Measurements from ENCODE around the gene PGPEP1.

PGPEP1 gene

GRCh38 chr19:18412610-18413239 lies 72.3 kb downstream of the PGPEP1 start:
- no peak overlapping the region for H2AFZ ChIP-seq (ENCODE audit: low read length, unreplicated experiment)
- H3K27me3 ChIP-seq (ENCODE audit: insufficient read depth, low read length), result no peaks in the 10 kb centered on the region
- peaks cover 23% of the 10 kb centered on the region for H3K4me1 ChIP-seq (ENCODE audit: control insufficient read depth, insufficient read depth, low read length, unreplicated experiment)
- H3K27ac ChIP-seq (ENCODE audit: low read depth, low read length), result no peak overlapping the region
- H3K4me3 ChIP-seq (ENCODE audit: low read depth, low read length), result no peak overlapping the region
- no peaks in the 10 kb centered on the region for H3K36me3 ChIP-seq (ENCODE audit: insufficient read depth, low read length)
- H3K79me2 ChIP-seq (ENCODE audit: control insufficient read depth, insufficient read depth, low read length, unreplicated experiment), result no peaks in the 10 kb centered on the region

DNA sequence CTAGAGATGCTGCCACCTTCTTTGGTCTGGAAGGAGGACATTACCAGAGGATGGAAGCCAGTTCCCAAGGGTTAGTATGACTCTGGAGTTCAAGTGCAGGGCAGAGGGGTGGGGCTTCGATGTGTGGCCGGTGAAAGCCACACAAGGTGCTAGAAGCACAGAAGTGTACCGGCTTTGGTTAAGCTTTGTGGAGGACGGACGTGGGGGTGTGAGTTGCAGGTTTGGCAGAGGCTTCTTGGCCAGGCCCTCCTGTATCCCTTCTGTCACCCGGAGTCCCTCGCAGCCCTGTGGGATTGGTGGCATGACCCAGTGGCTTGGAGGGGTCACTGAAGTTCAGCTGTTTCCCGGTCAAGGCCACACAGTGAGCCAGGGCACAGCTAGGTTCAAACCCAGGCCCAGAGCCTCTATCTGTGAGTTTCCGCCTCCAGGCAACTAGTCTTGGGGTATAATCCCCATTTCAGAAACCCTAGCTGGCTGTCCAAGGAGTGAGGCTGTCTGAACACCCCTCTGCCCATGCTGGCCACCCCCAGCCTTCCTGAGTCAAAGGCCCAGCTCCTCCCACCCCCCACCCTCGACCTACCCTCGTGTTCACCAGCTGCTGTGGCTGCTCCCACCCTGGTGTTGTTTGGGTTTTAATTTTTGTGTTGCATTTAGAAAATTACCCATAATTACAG lies 74.2 kb downstream of the PGPEP1 start:
- Histone ChIP-seq H3K27me3 (ENCODE audit: insufficient read depth, low read length) (no peaks in the 10 kb centered on the region), H3K79me2 (ENCODE audit: control insufficient read depth, insufficient read depth, low read length, unreplicated experiment) (peaks cover 2% of the 10 kb centered on the region), H3K4me3 (ENCODE audit: low read depth, low read length) (peak overlapping the region; percentile 76), H3K36me3 (ENCODE audit: insufficient read depth, low read length) (no peaks in the 10 kb centered on the region), H2AFZ (ENCODE audit: low read length, unreplicated experiment) (no peak overlapping the region), H3K27ac (ENCODE audit: low read depth, low read length) (peak overlapping the region; percentile 98), H3K4me1 (ENCODE audit: control insufficient read depth, insufficient read depth, low read length, unreplicated experiment) (peaks cover 35% of the 10 kb centered on the region)

GRCh38 chr19:18415178-18415867 lies 74.9 kb downstream of the PGPEP1 start:
- H3K4me1 ChIP-seq (ENCODE audit: control insufficient read depth, insufficient read depth, low read length, unreplicated experiment), result peaks cover 34% of the 10 kb centered on the region
- H3K36me3 ChIP-seq (ENCODE audit: insufficient read depth, low read length), result no peaks in the 10 kb centered on the region
- H2AFZ ChIP-seq (ENCODE audit: low read length, unreplicated experiment), result peak overlapping the region; percentile 75
- H3K4me3 ChIP-seq (ENCODE audit: low read depth, low read length), result peak overlapping the region; percentile 76
- H3K27ac ChIP-seq (ENCODE audit: low read depth, low read length), result peak overlapping the region; percentile 98
- no peaks in the 10 kb centered on the region for H3K27me3 ChIP-seq (ENCODE audit: insufficient read depth, low read length)
- peaks cover 8% of the 10 kb centered on the region for H3K79me2 ChIP-seq (ENCODE audit: control insufficient read depth, insufficient read depth, low read length, unreplicated experiment)

DNA sequence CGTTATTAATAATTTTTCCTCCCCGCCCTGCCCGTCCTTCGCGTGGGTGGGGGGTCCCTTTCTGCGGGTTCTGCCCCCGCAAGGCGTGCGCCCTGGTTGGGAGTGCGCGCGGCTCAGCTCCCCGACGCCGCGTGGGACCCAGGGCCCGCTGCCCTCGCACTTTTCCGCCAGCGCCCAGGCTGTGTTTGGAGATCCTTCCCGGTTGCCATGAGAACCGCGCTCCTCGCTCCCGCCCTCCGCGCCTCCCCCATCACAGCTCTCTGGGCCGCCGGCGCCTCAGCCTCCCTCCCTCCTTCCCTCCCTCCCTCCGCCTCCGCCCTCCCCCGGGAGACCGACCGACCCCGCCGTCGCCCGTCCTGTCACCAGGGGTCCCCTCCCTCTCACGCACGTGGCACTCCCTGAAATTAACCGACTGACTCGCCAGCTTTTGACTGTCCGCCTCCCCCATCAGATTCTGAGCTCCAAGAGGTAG lies 76.4 kb downstream of the PGPEP1 start:
- no peaks in the 10 kb centered on the region for H3K36me3 ChIP-seq (ENCODE audit: insufficient read depth, low read length)
- peak overlapping the region; percentile 81 for H2AFZ ChIP-seq (ENCODE audit: low read length, unreplicated experiment)
- peak overlapping the region; percentile 98 for H3K27ac ChIP-seq (ENCODE audit: low read depth, low read length)
- H3K27me3 ChIP-seq (ENCODE audit: insufficient read depth, low read length), result no peaks in the 10 kb centered on the region
- peak overlapping the region; percentile 85 for H3K4me3 ChIP-seq (ENCODE audit: low read depth, low read length)
- peaks cover 20% of the 10 kb centered on the region for H3K79me2 ChIP-seq (ENCODE audit: control insufficient read depth, insufficient read depth, low read length, unreplicated experiment)
- H3K4me1 ChIP-seq (ENCODE audit: control insufficient read depth, insufficient read depth, low read length, unreplicated experiment), result peaks cover 43% of the 10 kb centered on the region

- peak overlapping the region; percentile 85 for H3K4me3 ChIP-seq (ENCODE audit: low read depth, low read length)
- peaks cover 43% of the 10 kb centered on the region for H3K4me1 ChIP-seq (ENCODE audit: control insufficient read depth, insufficient read depth, low read length, unreplicated experiment)
- H2AFZ ChIP-seq (ENCODE audit: low read length, unreplicated experiment), result peak overlapping the region; percentile 81
Observed at GRCh38 chr19:18417250-18418028, 77.0 kb downstream of the PGPEP1 start.

GRCh38 chr19:18418029-18418482 lies 77.7 kb downstream of the PGPEP1 start:
- Histone ChIP-seq H3K79me2 (ENCODE audit: control insufficient read depth, insufficient read depth, low read length, unreplicated experiment) (peaks cover 25% of the 10 kb centered on the region), H3K36me3 (ENCODE audit: insufficient read depth, low read length) (no peaks in the 10 kb centered on the region), H3K27me3 (ENCODE audit: insufficient read depth, low read length) (no peaks in the 10 kb centered on the region), H2AFZ (ENCODE audit: low read length, unreplicated experiment) (no peak overlapping the region), H3K27ac (ENCODE audit: low read depth, low read length) (peak overlapping the region; percentile 98), H3K4me1 (ENCODE audit: control insufficient read depth, insufficient read depth, low read length, unreplicated experiment) (peaks cover 43% of the 10 kb centered on the region), H3K4me3 (ENCODE audit: low read depth, low read length) (peak overlapping the region; percentile 87)

More at GRCh38 chr19:18417250-18418028, 77.0 kb downstream of the PGPEP1 start:
- Histone ChIP-seq H3K27me3 (ENCODE audit: insufficient read depth, low read length) (no peaks in the 10 kb centered on the region), H3K27ac (ENCODE audit: low read depth, low read length) (peak overlapping the region; percentile 98), H3K79me2 (ENCODE audit: control insufficient read depth, insufficient read depth, low read length, unreplicated experiment) (peaks cover 24% of the 10 kb centered on the region), H3K36me3 (ENCODE audit: insufficient read depth, low read length) (no peaks in the 10 kb centered on the region)

DNA sequence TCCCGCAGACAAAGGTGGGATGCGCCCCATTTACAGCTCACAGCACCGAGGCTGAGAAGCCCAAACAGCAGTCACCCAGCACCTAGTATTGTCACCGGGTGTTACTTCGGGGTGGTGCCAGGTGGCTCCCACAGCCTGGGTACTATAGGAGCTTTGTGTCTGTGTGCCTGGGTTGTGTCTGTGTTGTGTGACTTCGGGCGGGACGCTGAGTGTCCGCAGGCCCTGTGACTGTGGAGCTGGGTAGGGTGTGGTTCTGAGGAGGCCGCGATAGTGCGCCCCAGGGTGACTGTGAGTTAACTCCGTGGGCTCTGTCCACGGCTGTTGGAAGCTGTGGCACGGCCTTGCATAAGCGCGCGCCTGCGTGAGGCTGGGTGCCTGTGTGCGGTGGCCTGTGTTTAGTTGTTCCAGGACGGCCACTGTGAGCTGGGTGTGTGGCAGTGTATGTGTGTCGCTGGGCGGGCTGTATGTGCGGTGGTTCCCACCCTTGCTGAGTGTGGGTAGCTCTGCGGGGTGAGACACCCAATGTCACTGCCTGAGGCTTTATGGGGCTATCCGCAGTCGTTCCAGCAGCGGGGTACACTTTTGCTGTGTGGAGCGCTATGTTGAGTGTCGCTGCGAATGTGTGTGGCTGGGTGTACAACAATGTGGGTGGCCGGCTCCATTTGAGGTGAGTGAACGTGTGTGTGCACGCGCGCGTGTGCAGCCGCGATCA lies 78.2 kb downstream of the PGPEP1 start:
- Histone ChIP-seq H3K79me2 (ENCODE audit: control insufficient read depth, insufficient read depth, low read length, unreplicated experiment) (peaks cover 25% of the 10 kb centered on the region), H3K4me1 (ENCODE audit: control insufficient read depth, insufficient read depth, low read length, unreplicated experiment) (peaks cover 43% of the 10 kb centered on the region), H3K36me3 (ENCODE audit: insufficient read depth, low read length) (no peaks in the 10 kb centered on the region), H3K27me3 (ENCODE audit: insufficient read depth, low read length) (no peaks in the 10 kb centered on the region), H3K27ac (ENCODE audit: low read depth, low read length) (peak overlapping the region; percentile 98), H2AFZ (ENCODE audit: low read length, unreplicated experiment) (no peak overlapping the region), H3K4me3 (ENCODE audit: low read depth, low read length) (peak overlapping the region; percentile 87)

DNA sequence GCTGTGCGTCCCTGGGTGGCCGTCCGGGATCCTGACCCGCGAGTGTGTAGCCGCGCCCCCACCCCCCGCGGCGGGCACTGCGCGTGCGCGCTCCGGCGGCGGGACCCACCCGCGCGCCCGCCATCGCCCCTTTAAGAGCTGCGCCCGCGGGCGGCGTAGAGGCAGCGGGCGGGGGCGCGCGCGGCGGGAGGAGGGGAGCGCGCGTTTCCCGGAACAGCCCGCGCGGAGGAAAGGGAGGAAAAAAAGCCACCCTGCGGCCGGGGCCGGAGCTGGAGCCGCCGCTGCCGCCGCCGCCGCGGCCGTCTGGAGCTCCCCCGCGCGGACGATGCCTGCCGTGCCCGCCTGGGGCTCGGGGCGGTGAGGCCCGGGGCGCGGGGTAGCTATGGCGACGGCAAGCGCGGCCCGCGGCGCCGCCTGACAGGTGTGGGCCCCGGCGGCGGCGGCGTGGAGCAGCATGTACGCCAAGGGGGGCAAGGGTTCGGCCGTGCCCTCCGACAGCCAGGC lies 78.8 kb downstream of the PGPEP1 start, which contains the start of gene SSBP4:
Gene SSBP4, plus strand, starts transcription at position 204 of the 504 bp plus-strand sequence. Its CDS starts 251 bp downstream, at position 455.
- Histone ChIP-seq H3K4me1 (ENCODE audit: control insufficient read depth, insufficient read depth, low read length, unreplicated experiment) (peaks cover 42% of the 10 kb centered on the region), H3K79me2 (ENCODE audit: control insufficient read depth, insufficient read depth, low read length, unreplicated experiment) (peaks cover 30% of the 10 kb centered on the region), H3K27me3 (ENCODE audit: insufficient read depth, low read length) (no peaks in the 10 kb centered on the region), H3K36me3 (ENCODE audit: insufficient read depth, low read length) (no peaks in the 10 kb centered on the region), H3K4me3 (ENCODE audit: low read depth, low read length) (peak within 1 kb of the TSS; percentile 87), H2AFZ (ENCODE audit: low read length, unreplicated experiment) (peak within 1 kb of the TSS; percentile 60), H3K27ac (ENCODE audit: low read depth, low read length) (peak within 1 kb of the TSS; percentile 98)

All from ACC112 (cell line).